Gastrocnemius medialis (tissue), 4 donors: ENCODE results near the gene FRAS1.

Experiments used
- CTCF ChIP-seq, 5 experiments: fragments of 450-650 bp in 3 of 5; fragments of 200-600 bp in 2 of 5; sonication (generic) in 2 of 5; IDR thresholded peaks in 4 of 5; conservative IDR thresholded peaks in 1 of 5; 1 replicate in 4 of 5; 2 replicates in 1 of 5; pipeline ENCODE4 v1.5.1; 2016 to 2019; ENCODE audit warnings: antibody characterized with exemption in 5 of 5, mild to moderate bottlenecking in 3 of 5, moderate library complexity in 3 of 5
- POLR2A ChIP-seq, 2 donors: fragments of 450-650 bp; IDR thresholded peaks; one replicate each; pipeline ENCODE4 v1.6.1; 2017; ENCODE audit warnings: antibody characterized with exemption in 2 of 2, mild to moderate bottlenecking in 2 of 2, moderate library complexity in 2 of 2

DNA sequence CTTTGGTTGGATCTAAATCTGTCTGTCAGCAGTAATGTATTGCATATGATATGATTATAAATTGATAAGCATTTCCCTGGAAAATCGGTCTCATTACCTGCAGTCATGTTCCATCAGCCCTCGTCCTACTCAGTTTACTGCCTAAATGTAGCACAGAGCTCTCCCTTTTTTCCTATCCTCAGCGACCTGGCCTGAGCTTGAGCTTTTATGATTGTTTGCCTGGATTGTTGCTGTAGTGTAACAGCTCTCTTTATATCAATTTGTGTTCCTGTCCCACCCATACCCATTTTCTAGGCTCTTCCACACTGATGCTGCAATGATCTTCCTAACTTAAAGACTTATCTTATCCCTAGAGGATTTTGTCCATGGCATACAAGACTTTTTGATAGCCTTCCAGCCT lies 95.7 kb downstream of the FRAS1 start:
- no peak for TF ChIP-seq POLR2A (IDR thresholded peaks at IDR 0.05)
- no peak for TF ChIP-seq CTCF (IDR thresholded peaks at IDR 0.05 in 4 of 5, conservative IDR thresholded peaks at IDR 0.05 in 1 of 5)
